ENCODE data around the gene RBCK1. TPM values are rescaled to one million over a fixed set of nuclear protein-coding genes. Genes with fewer than 3 reads are reported as not detected.
"Not testable (repeated sequence)": the region's sequence is repeated elsewhere in the genome, so short reads cannot be mapped to it uniquely, and the experiment has no call there.

RBCK1 gene
- polyA plus RNA-seq, 1 donor: 86.9 TPM

GRCh38 chr20:366041-366718 lies 41.9 kb upstream of the RBCK1 start:
- no peak for DNase-seq
- no peak overlapping the region for H3K4me3 ChIP-seq (ENCODE audit: low read length)
- no peaks in the 10 kb centered on the region for H3K27me3 ChIP-seq (ENCODE audit: control insufficient read depth, insufficient read depth, low read length)
- H3K27ac ChIP-seq (ENCODE audit: low read length): no peak overlapping the region
- peaks cover 3% of the 10 kb centered on the region for H3K4me1 ChIP-seq (ENCODE audit: control insufficient read depth, insufficient read depth, low read length)
- H3K9me3 ChIP-seq (ENCODE audit: control insufficient read depth, low read depth, low read length): no peaks in the 10 kb centered on the region
- WGBS (ENCODE audit: insufficient coverage, low lambda C conversion rate): no CpG with 5 or more reads among the region's 7 CpGs
- no peaks in the 10 kb centered on the region for H3K36me3 ChIP-seq (ENCODE audit: control insufficient read depth, insufficient read depth, low read length)

- no peak overlapping the region for H3K4me3 ChIP-seq (ENCODE audit: low read length)
- H3K27me3 ChIP-seq (ENCODE audit: control insufficient read depth, insufficient read depth, low read length): no peaks in the 10 kb centered on the region
- H3K36me3 ChIP-seq (ENCODE audit: control insufficient read depth, insufficient read depth, low read length): no peaks in the 10 kb centered on the region
- H3K9me3 ChIP-seq (ENCODE audit: control insufficient read depth, low read depth, low read length): no peaks in the 10 kb centered on the region
- no peak for DNase-seq
- 44% methylated on average over 1 of the region's 13 CpGs for WGBS (ENCODE audit: insufficient coverage, low lambda C conversion rate)
- no peak overlapping the region for H3K27ac ChIP-seq (ENCODE audit: low read length)
- H3K4me1 ChIP-seq (ENCODE audit: control insufficient read depth, insufficient read depth, low read length): peaks cover 3% of the 10 kb centered on the region
Observed at GRCh38 chr20:366719-367485, 41.2 kb upstream of the RBCK1 start.

- H3K27ac ChIP-seq (ENCODE audit: low read length): no peak overlapping the region
- no peak overlapping the region for H3K4me3 ChIP-seq (ENCODE audit: low read length)
- H3K27me3 ChIP-seq (ENCODE audit: control insufficient read depth, insufficient read depth, low read length): no peaks in the 10 kb centered on the region
- H3K36me3 ChIP-seq (ENCODE audit: control insufficient read depth, insufficient read depth, low read length): no peaks in the 10 kb centered on the region
- WGBS (ENCODE audit: insufficient coverage, low lambda C conversion rate): 80% methylated on average over 1 of the region's 8 CpGs
- DNase-seq: no peak
- no peaks in the 10 kb centered on the region for H3K9me3 ChIP-seq (ENCODE audit: control insufficient read depth, low read depth, low read length)
- H3K4me1 ChIP-seq (ENCODE audit: control insufficient read depth, insufficient read depth, low read length): peaks cover 5% of the 10 kb centered on the region
Observed at GRCh38 chr20:367486-367887, 40.6 kb upstream of the RBCK1 start.

GRCh38 chr20:368915-369314 lies 39.2 kb upstream of the RBCK1 start:
- H3K9me3 ChIP-seq (ENCODE audit: control insufficient read depth, low read depth, low read length): no peaks in the 10 kb centered on the region

GRCh38 chr20:370151-370600 lies 37.9 kb upstream of the RBCK1 start:
- Histone ChIP-seq H3K27ac (ENCODE audit: low read length) (no peak overlapping the region), H3K27me3 (ENCODE audit: control insufficient read depth, insufficient read depth, low read length) (no peaks in the 10 kb centered on the region), H3K36me3 (ENCODE audit: control insufficient read depth, insufficient read depth, low read length) (no peaks in the 10 kb centered on the region), H3K9me3 (ENCODE audit: control insufficient read depth, low read depth, low read length) (no peaks in the 10 kb centered on the region), H3K4me1 (ENCODE audit: control insufficient read depth, insufficient read depth, low read length) (peaks cover 5% of the 10 kb centered on the region), H3K4me3 (ENCODE audit: low read length) (no peak overlapping the region)
- WGBS (ENCODE audit: insufficient coverage, low lambda C conversion rate): 53% methylated on average over 2 of the region's 7 CpGs
- no peak for DNase-seq

More at GRCh38 chr20:368915-369314, 39.2 kb upstream of the RBCK1 start:
- Histone ChIP-seq H3K27ac (ENCODE audit: low read length) (no peak overlapping the region), H3K4me3 (ENCODE audit: low read length) (no peak overlapping the region), H3K4me1 (ENCODE audit: control insufficient read depth, insufficient read depth, low read length) (peaks cover 5% of the 10 kb centered on the region), H3K36me3 (ENCODE audit: control insufficient read depth, insufficient read depth, low read length) (no peaks in the 10 kb centered on the region), H3K27me3 (ENCODE audit: control insufficient read depth, insufficient read depth, low read length) (no peaks in the 10 kb centered on the region)
- no peak for DNase-seq
- no CpG with 5 or more reads among the region's 4 CpGs for WGBS (ENCODE audit: insufficient coverage, low lambda C conversion rate)

- WGBS (ENCODE audit: insufficient coverage, low lambda C conversion rate): no CpG with 5 or more reads among the region's 7 CpGs
- no peak overlapping the region for H3K27ac ChIP-seq (ENCODE audit: low read length)
- no peaks in the 10 kb centered on the region for H3K9me3 ChIP-seq (ENCODE audit: control insufficient read depth, low read depth, low read length)
- no peak overlapping the region for H3K4me3 ChIP-seq (ENCODE audit: low read length)
- no peaks in the 10 kb centered on the region for H3K27me3 ChIP-seq (ENCODE audit: control insufficient read depth, insufficient read depth, low read length)
- peaks cover 2% of the 10 kb centered on the region for H3K4me1 ChIP-seq (ENCODE audit: control insufficient read depth, insufficient read depth, low read length)
- H3K36me3 ChIP-seq (ENCODE audit: control insufficient read depth, insufficient read depth, low read length): no peaks in the 10 kb centered on the region
- no peak for DNase-seq
Observed at GRCh38 chr20:370977-371754, 36.9 kb upstream of the RBCK1 start.

GRCh38 chr20:371755-372542 lies 36.1 kb upstream of the RBCK1 start:
- no peak overlapping the region for H3K4me3 ChIP-seq (ENCODE audit: low read length)
- no CpG with 5 or more reads among the region's 10 CpGs for WGBS (ENCODE audit: insufficient coverage, low lambda C conversion rate)
- peaks cover 2% of the 10 kb centered on the region for H3K4me1 ChIP-seq (ENCODE audit: control insufficient read depth, insufficient read depth, low read length)
- peak; percentile 52 to 68 for DNase-seq
- H3K36me3 ChIP-seq (ENCODE audit: control insufficient read depth, insufficient read depth, low read length): no peaks in the 10 kb centered on the region
- H3K27ac ChIP-seq (ENCODE audit: low read length): no peak overlapping the region
- H3K9me3 ChIP-seq (ENCODE audit: control insufficient read depth, low read depth, low read length): no peaks in the 10 kb centered on the region
- peaks cover 5% of the 10 kb centered on the region for H3K27me3 ChIP-seq (ENCODE audit: control insufficient read depth, insufficient read depth, low read length)

GRCh38 chr20:372543-373082 lies 35.5 kb upstream of the RBCK1 start:
- H3K27me3 ChIP-seq (ENCODE audit: control insufficient read depth, insufficient read depth, low read length); H3K4me3 ChIP-seq (ENCODE audit: low read length); DNase-seq; H3K4me1 ChIP-seq (ENCODE audit: control insufficient read depth, insufficient read depth, low read length); H3K9me3 ChIP-seq (ENCODE audit: control insufficient read depth, low read depth, low read length); H3K27ac ChIP-seq (ENCODE audit: low read length); H3K36me3 ChIP-seq (ENCODE audit: control insufficient read depth, insufficient read depth, low read length): not testable (repeated sequence)
- no CpG with 5 or more reads among the region's 11 CpGs for WGBS (ENCODE audit: insufficient coverage, low lambda C conversion rate)

GRCh38 chr20:373171-373890 lies 34.8 kb upstream of the RBCK1 start:
- H3K36me3 ChIP-seq (ENCODE audit: control insufficient read depth, insufficient read depth, low read length): no peaks in the 10 kb centered on the region
- no CpG with 5 or more reads among the region's 9 CpGs for WGBS (ENCODE audit: insufficient coverage, low lambda C conversion rate)
- no peak overlapping the region for H3K27ac ChIP-seq (ENCODE audit: low read length)
- H3K27me3 ChIP-seq (ENCODE audit: control insufficient read depth, insufficient read depth, low read length): peaks cover 8% of the 10 kb centered on the region
- peak in 1 of 2 donors; percentile 10 for DNase-seq
- peaks cover 2% of the 10 kb centered on the region for H3K4me1 ChIP-seq (ENCODE audit: control insufficient read depth, insufficient read depth, low read length)
- H3K4me3 ChIP-seq (ENCODE audit: low read length): no peak overlapping the region
- H3K9me3 ChIP-seq (ENCODE audit: control insufficient read depth, low read depth, low read length): no peaks in the 10 kb centered on the region
